K562 (cell line): ENCODE results near the gene SYT17. TPM values are rescaled to one million over a fixed set of nuclear protein-coding genes. Genes with fewer than 3 reads are reported as not detected.
A peak's percentile ranks its signal among the peaks of the same experiment; 100 is the strongest.

ENCODE experiments used
- MEIS2 ChIP-seq: fragments of 450-650 bp; IDR thresholded peaks from 2 replicates; pipeline ENCODE4 v1.6.1; 2014; ENCODE audit warnings: mild to moderate bottlenecking; ENCODE audit not compliant: partially characterized antibody
- NR2F6 ChIP-seq: fragments of 450-650 bp; formaldehyde crosslinking; IDR thresholded peaks from 2 replicates; pipeline ENCODE4 v1.4.0; 2020; ENCODE audit warnings: mild to moderate bottlenecking
- RAD21 ChIP-seq, 2 experiments: fragments of 250-450 bp in 1 of 2; fragments of 450-650 bp in 1 of 2; sonication (Bioruptor Pico) in 1 of 2; formaldehyde crosslinking in 1 of 2; IDR thresholded peaks in 1 of 2; conservative IDR thresholded peaks in 1 of 2; 2 replicates each; pipeline versions ENCODE4 v1.4.0 to v1.8.0; 2020 to 2022; ENCODE audit warnings: mild to moderate bottlenecking in 2 of 2, moderate library complexity in 1 of 2
- polyA plus RNA-seq, 8 experiments: library from polyadenylated mRNA; depleted of rRNA in 4 of 8; stranded (reverse) in 5 of 8; unstranded in 3 of 8; fragments of >200 nt; fragmentation: Nextera tagmentation in 2 of 8; fragmentation: Illumina TruSeq in 1 of 8; extraction: Ambion mirVana in 2 of 8; extraction: Trizol in 1 of 8; gene quantifications; 2 replicates each; pipeline versions ENCODE4 v1.2.1 to v1.2.3, GENCODE V29; 2011 to 2014; ENCODE audit warnings: inconsistent platforms in 1 of 8, missing spikeins in 1 of 8
- total RNA-seq, 7 experiments: library from RNA; depleted of rRNA in 6 of 7; stranded (reverse); fragments of >200 nt in 6 of 7; fragmentation: Illumina TruSeq in 2 of 7; extraction: Trizol in 2 of 7; gene quantifications; 2 replicates each; pipeline versions ENCODE4 v1.2.1 to v1.2.3, GENCODE V29; 2011 to 2021; ENCODE audit warnings: low replicate concordance in 1 of 7
- TF ChIP-seq, protein P1 (sequence below), 2 experiments: fragments of 450-650 bp; formaldehyde crosslinking in 1 of 2; IDR thresholded peaks; 2 replicates each; pipeline versions ENCODE4 v1.4.0 to v1.6.1; 2014 to 2020; ENCODE audit warnings: mild to moderate bottlenecking in 2 of 2, borderline replicate concordance in 1 of 2, low read depth in 1 of 2

Gene SYT17
- total and polyA plus RNA-seq, 9 of the 15 experiments (the other 6 are each of a cell fraction or from before 2014, with no cell fraction given), result not detected

DNA sequence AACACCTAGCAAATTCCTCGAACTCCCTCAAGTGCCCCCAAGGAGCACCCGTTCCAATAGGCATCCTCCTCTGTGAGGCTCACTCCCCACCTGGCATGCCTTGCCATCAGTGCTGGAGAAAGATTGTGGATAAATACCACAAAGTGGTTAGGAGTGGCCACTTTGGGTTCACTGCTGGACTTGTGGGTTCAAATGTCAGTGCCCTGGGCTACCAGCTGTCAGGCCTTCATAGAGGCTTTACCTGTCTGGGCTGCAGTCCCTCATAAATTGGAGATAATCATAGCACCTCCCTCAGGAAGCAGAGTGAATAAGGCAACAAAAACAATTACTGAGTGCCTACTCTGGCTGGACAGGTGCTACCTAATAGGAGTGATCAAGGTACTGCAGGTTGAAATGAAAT lies 1.5 kb upstream of the SYT17 start (continued):
- TF ChIP-seq, protein P1, sequence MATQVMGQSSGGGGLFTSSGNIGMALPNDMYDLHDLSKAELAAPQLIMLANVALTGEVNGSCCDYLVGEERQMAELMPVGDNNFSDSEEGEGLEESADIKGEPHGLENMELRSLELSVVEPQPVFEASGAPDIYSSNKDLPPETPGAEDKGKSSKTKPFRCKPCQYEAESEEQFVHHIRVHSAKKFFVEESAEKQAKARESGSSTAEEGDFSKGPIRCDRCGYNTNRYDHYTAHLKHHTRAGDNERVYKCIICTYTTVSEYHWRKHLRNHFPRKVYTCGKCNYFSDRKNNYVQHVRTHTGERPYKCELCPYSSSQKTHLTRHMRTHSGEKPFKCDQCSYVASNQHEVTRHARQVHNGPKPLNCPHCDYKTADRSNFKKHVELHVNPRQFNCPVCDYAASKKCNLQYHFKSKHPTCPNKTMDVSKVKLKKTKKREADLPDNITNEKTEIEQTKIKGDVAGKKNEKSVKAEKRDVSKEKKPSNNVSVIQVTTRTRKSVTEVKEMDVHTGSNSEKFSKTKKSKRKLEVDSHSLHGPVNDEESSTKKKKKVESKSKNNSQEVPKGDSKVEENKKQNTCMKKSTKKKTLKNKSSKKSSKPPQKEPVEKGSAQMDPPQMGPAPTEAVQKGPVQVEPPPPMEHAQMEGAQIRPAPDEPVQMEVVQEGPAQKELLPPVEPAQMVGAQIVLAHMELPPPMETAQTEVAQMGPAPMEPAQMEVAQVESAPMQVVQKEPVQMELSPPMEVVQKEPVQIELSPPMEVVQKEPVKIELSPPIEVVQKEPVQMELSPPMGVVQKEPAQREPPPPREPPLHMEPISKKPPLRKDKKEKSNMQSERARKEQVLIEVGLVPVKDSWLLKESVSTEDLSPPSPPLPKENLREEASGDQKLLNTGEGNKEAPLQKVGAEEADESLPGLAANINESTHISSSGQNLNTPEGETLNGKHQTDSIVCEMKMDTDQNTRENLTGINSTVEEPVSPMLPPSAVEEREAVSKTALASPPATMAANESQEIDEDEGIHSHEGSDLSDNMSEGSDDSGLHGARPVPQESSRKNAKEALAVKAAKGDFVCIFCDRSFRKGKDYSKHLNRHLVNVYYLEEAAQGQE (IDR thresholded peaks at IDR 0.05; ENCODE audit: borderline replicate concordance), result peak; percentile 14; the same call in 1 of the 2 replicates
- TF ChIP-seq, protein P1 (CRISPR knock-in tag; IDR thresholded peaks at IDR 0.05; ENCODE audit: low read depth), result no peak
- peak in 1 of 2 experiments; percentile 23; a peak in 1 of 4 replicates for TF ChIP-seq RAD21 (CRISPR knock-in tag; conservative IDR thresholded peaks at IDR 0.05 in 1 of 2, IDR thresholded peaks at IDR 0.05 in 1 of 2)
- TF ChIP-seq MEIS2, result no peak
- TF ChIP-seq NR2F6 (CRISPR knock-in tag), result no peak
- TF ChIP-seq, all 486 proteins: peak for 4
